ENCODE results near the gene CCDC185. TPM values are rescaled to one million over a fixed set of nuclear protein-coding genes. Genes with fewer than 3 reads are reported as not detected.

CCDC185 gene
- total and polyA plus RNA-seq, 8 donors, result not detected

DNA sequence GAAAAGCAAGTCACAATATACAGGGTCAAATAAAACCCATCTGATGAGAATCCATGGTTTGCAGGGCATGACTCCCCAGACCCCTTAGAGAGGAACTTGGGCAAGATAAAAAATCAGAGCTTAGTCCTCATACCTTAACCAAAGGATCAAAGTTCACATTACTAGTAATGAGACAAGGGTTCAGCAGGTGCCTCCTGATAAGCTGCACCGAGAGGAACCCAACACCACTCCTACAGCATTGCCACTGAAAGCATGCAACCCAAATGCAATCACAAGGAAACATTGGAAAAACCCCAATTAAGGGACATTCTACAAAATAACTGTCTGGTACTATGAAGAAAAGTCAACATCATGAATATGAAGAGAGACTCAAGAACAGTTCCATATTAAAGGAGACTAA is 29.7 kb downstream of the CCDC185 start:
- H3K36me3 ChIP-seq, result no peaks in the 10 kb centered on the region
- DNase-seq, result no peak

GRCh38 chr1:223423641-223424233 is 30.5 kb downstream of the CCDC185 start:
- WGBS, 5 donors, result 50 to 60% (median 57%) methylated on average over 4 of the region's 4 CpGs
- peaks cover 0 to 21% (median 6%) of the 10 kb centered on the region in 4 donors for H3K4me1 ChIP-seq
- TF ChIP-seq, protein P1, sequence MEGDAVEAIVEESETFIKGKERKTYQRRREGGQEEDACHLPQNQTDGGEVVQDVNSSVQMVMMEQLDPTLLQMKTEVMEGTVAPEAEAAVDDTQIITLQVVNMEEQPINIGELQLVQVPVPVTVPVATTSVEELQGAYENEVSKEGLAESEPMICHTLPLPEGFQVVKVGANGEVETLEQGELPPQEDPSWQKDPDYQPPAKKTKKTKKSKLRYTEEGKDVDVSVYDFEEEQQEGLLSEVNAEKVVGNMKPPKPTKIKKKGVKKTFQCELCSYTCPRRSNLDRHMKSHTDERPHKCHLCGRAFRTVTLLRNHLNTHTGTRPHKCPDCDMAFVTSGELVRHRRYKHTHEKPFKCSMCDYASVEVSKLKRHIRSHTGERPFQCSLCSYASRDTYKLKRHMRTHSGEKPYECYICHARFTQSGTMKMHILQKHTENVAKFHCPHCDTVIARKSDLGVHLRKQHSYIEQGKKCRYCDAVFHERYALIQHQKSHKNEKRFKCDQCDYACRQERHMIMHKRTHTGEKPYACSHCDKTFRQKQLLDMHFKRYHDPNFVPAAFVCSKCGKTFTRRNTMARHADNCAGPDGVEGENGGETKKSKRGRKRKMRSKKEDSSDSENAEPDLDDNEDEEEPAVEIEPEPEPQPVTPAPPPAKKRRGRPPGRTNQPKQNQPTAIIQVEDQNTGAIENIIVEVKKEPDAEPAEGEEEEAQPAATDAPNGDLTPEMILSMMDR (IDR thresholded peaks at IDR 0.05), result no peak
- no peak for TF ChIP-seq EP300 (IDR thresholded peaks at IDR 0.05)
- no peaks in the 10 kb centered on the region for H3K27me3 ChIP-seq
- H3K9me3 ChIP-seq, result peaks cover 0 to 5% (median 0%) of the 10 kb centered on the region in 4 donors
- intact Hi-C loops (cut with DNase I; ENCODE audit: low total_unique reads), result no loop called here
- H3K4me3 ChIP-seq, result no peak overlapping the region
- DNase-seq, result no peak
- H3K27ac ChIP-seq, result no peak overlapping the region
- H3K36me3 ChIP-seq, result no peaks in the 10 kb centered on the region

More for the DNA sequence above, 29.7 kb downstream of the CCDC185 start:
- Histone ChIP-seq H3K27me3 (no peaks in the 10 kb centered on the region), H3K27ac (no peak overlapping the region), H3K4me1 (peaks cover 0 to 19% (median 6%) of the 10 kb centered on the region in 4 donors), H3K4me3 (no peak overlapping the region), H3K9me3 (no peaks in the 10 kb centered on the region)
- no peak for TF ChIP-seq EP300 (IDR thresholded peaks at IDR 0.05)
- TF ChIP-seq, protein P1 (IDR thresholded peaks at IDR 0.05), result no peak
- TF ChIP-seq POLR2AphosphoS5 (IDR thresholded peaks at IDR 0.05), result no peak
- no peak for TF ChIP-seq POLR2A (IDR thresholded peaks at IDR 0.05)
- intact Hi-C loops (cut with DNase I; ENCODE audit: low total_unique reads), result no loop called here
- 25 to 42% (median 27%) methylated on average over 1 of the region's 1 CpG for WGBS, 5 donors

DNA sequence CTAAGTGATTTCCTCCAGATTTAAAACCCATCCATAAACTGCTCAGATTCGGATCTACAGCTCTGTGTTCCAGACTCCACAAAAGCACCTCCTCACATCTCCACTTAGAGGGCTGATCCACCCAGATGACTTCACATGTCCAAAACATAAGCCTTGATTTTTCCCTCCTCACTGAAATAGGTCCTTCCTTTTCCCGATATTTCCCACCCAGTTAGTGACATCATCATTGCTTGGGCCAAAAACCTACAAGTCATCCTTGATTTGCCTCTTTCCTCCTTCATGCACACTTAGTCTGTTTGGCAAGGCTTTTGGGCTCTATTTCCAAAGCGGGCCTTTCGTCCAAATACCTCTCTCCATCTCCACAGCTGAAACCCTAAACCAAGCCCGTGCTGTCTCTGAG is 32.3 kb downstream of the CCDC185 start:
- H3K27me3 ChIP-seq, result no peaks in the 10 kb centered on the region
- peaks cover 0 to 5% (median 0%) of the 10 kb centered on the region in 4 donors for H3K9me3 ChIP-seq
- no peaks in the 10 kb centered on the region for H3K36me3 ChIP-seq
- no peak for TF ChIP-seq EP300 (IDR thresholded peaks at IDR 0.05)
- TF ChIP-seq POLR2A (IDR thresholded peaks at IDR 0.05), result no peak
- TF ChIP-seq, protein P1 (IDR thresholded peaks at IDR 0.05), result no peak
- no peak for TF ChIP-seq POLR2AphosphoS5 (IDR thresholded peaks at IDR 0.05)
- no peak overlapping the region for H3K27ac ChIP-seq
- intact Hi-C loops (cut with DNase I; ENCODE audit: low total_unique reads), result no loop called here
- H3K4me3 ChIP-seq, result no peak overlapping the region
- DNase-seq, result no peak
- H3K4me1 ChIP-seq, result peaks cover 0 to 39% (median 13%) of the 10 kb centered on the region in 4 donors
- WGBS, 5 donors, result 74 to 93% (median 83%) methylated on average over 5 of the region's 5 CpGs

GRCh38 chr1:223426936-223427335 is 33.7 kb downstream of the CCDC185 start:
- Histone ChIP-seq H3K4me3 (no peak overlapping the region), H3K36me3 (no peaks in the 10 kb centered on the region), H3K9me3 (peaks cover 0 to 5% (median 0%) of the 10 kb centered on the region in 4 donors), H3K4me1 (peaks cover 0 to 34% (median 15%) of the 10 kb centered on the region in 4 donors), H3K27me3 (no peaks in the 10 kb centered on the region), H3K27ac (no peak overlapping the region)
- WGBS, 5 donors, result 67 to 90% (median 87%) methylated on average over 1 of the region's 1 CpG
- TF ChIP-seq POLR2AphosphoS5 (IDR thresholded peaks at IDR 0.05) (no peak), EP300 (IDR thresholded peaks at IDR 0.05) (no peak), POLR2A (IDR thresholded peaks at IDR 0.05) (no peak)
- TF ChIP-seq, protein P1 (IDR thresholded peaks at IDR 0.05), result no peak
- intact Hi-C loops (cut with DNase I; ENCODE audit: low total_unique reads), result no loop called here
- no peak for DNase-seq

Measured in stomach (tissue), 9 donors.